ENCODE results near the gene PPP1R7.

The PPP1R7 gene

DNA sequence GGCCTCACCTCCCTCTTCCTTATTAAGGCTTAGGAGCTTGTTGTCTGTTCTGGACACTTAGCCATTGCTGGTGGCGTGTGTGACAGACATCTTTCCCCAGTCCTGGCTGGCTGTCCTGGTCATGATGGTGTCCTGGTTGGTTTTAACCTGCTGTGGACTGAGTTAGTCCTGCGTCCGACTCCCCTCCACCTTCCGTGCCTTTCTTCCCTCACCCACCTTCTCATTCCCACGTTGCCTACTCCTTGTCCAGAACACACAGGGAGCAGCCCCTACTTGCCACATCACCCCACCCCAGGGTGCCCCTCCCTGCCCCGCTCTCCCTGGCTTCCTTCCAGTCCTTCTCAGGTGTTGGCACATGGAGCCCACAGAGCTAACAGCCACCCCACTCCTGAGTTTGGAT, 47.7 kb downstream of the PPP1R7 start:
- intact Hi-C loops (cut with DNase I; ENCODE audit: low total_unique reads): no loop called here
- Histone ChIP-seq H3K4me3 (no peak overlapping the region), H3K27ac (no peak overlapping the region), H3K4me1 (no peaks in the 10 kb centered on the region), H3K9me3 (no peaks in the 10 kb centered on the region), H3K27me3 (no peaks in the 10 kb centered on the region), H3K36me3 (no peaks in the 10 kb centered on the region)
- TF ChIP-seq CTCF (IDR thresholded peaks at IDR 0.05): no peak
- no peak for DNase-seq

- no peaks in the 10 kb centered on the region for H3K9me3 ChIP-seq
- H3K4me3 ChIP-seq: no peak overlapping the region
- H3K4me1 ChIP-seq: no peaks in the 10 kb centered on the region
- no peaks in the 10 kb centered on the region for H3K36me3 ChIP-seq
- intact Hi-C loops (cut with DNase I; ENCODE audit: low total_unique reads): no loop called here
- H3K27ac ChIP-seq: no peak overlapping the region
- H3K27me3 ChIP-seq: no peaks in the 10 kb centered on the region
- TF ChIP-seq CTCF (IDR thresholded peaks at IDR 0.05): no peak
- DNase-seq: no peak
Observed at GRCh38 chr2:241198381-241199279, 48.4 kb downstream of the PPP1R7 start.

DNA sequence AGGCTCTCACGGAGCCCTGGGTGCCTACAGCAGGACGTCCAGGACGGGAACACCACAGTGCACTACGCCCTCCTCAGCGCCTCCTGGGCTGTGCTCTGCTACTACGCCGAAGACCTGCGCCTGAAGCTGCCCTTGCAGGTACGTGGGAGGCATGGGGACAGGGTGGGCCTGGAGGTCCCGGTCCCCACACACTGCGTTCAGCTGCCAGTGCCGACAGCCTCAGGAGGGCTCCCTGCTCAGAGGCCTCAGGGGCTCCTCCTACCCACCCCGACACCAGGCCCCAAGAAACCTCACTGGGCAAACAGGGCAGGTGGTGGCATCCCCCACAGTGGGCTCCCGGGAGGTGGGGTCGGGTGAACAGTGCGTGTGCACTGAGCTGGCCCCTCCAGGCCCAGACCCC, 49.0 kb downstream of the PPP1R7 start:
- intact Hi-C loops (cut with DNase I; ENCODE audit: low total_unique reads): no loop called here
- no peaks in the 10 kb centered on the region for H3K36me3 ChIP-seq
- H3K9me3 ChIP-seq: no peaks in the 10 kb centered on the region
- H3K4me3 ChIP-seq: no peak overlapping the region
- no peak overlapping the region for H3K27ac ChIP-seq
- no peak for DNase-seq
- no peaks in the 10 kb centered on the region for H3K27me3 ChIP-seq
- TF ChIP-seq CTCF (IDR thresholded peaks at IDR 0.05): no peak
- no peaks in the 10 kb centered on the region for H3K4me1 ChIP-seq

- Histone ChIP-seq H3K4me1 (no peaks in the 10 kb centered on the region), H3K4me3 (no peak overlapping the region), H3K27ac (no peak overlapping the region), H3K27me3 (no peaks in the 10 kb centered on the region), H3K36me3 (no peaks in the 10 kb centered on the region), H3K9me3 (no peaks in the 10 kb centered on the region)
- intact Hi-C loops (cut with DNase I; ENCODE audit: low total_unique reads): loop anchor here (10.0 kb wide), 1 partner anchor 355 kb away; no protein-coding TSS in a partner anchor
- TF ChIP-seq CTCF (IDR thresholded peaks at IDR 0.05): no peak
- no peak for DNase-seq
Observed at GRCh38 chr2:241199897-241200821, 49.9 kb downstream of the PPP1R7 start.

GRCh38 chr2:241200822-241201395, 50.6 kb downstream of the PPP1R7 start:
- no peak for DNase-seq
- H3K9me3 ChIP-seq: no peaks in the 10 kb centered on the region
- H3K36me3 ChIP-seq: no peaks in the 10 kb centered on the region
- no peak overlapping the region for H3K27ac ChIP-seq
- TF ChIP-seq CTCF (IDR thresholded peaks at IDR 0.05): no peak
- no peaks in the 10 kb centered on the region for H3K27me3 ChIP-seq
- no peak overlapping the region for H3K4me3 ChIP-seq
- intact Hi-C loops (cut with DNase I; ENCODE audit: low total_unique reads): loop anchor here (10.0 kb wide), 1 partner anchor 356 kb away; no protein-coding TSS in a partner anchor
- no peaks in the 10 kb centered on the region for H3K4me1 ChIP-seq
